Tibial nerve (tissue), 3 donors: ENCODE results near the gene CTTNBP2NL.

ENCODE experiments used
- POLR2A ChIP-seq, 2 donors: fragments of 450-650 bp; IDR thresholded peaks; one replicate each; pipeline ENCODE4 v1.6.1; 2017; ENCODE audit warnings: antibody characterized with exemption in 2 of 2, mild to moderate bottlenecking in 2 of 2, moderate library complexity in 2 of 2
- TF ChIP-seq, protein P1 (sequence below), 5 experiments: fragments of 200-600 bp in 3 of 5; fragments of 450-650 bp in 2 of 5; sonication (generic) in 3 of 5; IDR thresholded peaks; one replicate each; pipeline ENCODE4 v1.5.1; 2016 to 2019; ENCODE audit warnings: antibody characterized with exemption in 5 of 5, mild to moderate bottlenecking in 3 of 5, moderate library complexity in 2 of 5

DNA sequence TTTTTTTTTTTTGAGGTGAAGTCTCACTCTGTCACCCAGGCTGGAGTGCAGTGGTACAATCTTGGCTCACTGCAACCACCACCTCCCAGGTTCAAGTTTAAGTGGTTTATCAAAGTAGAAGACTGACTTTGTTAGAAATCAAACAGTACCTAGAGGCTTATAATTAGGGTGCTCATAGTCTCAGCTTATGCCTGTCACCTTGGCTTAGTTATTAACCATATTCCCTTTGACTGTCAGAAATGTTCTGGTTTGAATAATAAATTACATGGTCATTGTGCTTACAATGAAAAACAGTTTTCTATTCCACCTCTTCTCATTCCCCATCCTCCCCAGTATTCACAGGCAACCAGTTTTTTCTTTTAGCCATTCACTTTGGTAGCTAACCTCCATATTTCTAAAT, 54.8 kb downstream of the CTTNBP2NL start:
- no peak for TF ChIP-seq POLR2A (IDR thresholded peaks at IDR 0.05)
- TF ChIP-seq, protein P1, sequence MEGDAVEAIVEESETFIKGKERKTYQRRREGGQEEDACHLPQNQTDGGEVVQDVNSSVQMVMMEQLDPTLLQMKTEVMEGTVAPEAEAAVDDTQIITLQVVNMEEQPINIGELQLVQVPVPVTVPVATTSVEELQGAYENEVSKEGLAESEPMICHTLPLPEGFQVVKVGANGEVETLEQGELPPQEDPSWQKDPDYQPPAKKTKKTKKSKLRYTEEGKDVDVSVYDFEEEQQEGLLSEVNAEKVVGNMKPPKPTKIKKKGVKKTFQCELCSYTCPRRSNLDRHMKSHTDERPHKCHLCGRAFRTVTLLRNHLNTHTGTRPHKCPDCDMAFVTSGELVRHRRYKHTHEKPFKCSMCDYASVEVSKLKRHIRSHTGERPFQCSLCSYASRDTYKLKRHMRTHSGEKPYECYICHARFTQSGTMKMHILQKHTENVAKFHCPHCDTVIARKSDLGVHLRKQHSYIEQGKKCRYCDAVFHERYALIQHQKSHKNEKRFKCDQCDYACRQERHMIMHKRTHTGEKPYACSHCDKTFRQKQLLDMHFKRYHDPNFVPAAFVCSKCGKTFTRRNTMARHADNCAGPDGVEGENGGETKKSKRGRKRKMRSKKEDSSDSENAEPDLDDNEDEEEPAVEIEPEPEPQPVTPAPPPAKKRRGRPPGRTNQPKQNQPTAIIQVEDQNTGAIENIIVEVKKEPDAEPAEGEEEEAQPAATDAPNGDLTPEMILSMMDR (IDR thresholded peaks at IDR 0.05), result no peak
